GM19099 (cell line): Measurements from ENCODE around the gene CACNA1I.

Source experiments
- POLR2A ChIP-seq: IDR thresholded peaks from 3 replicates; pipeline ENCODE4 v1.6.1; 2011; ENCODE audit warnings: low read depth; ENCODE audit not compliant: insufficient read length; ENCODE audit errors: extremely low read depth

The CACNA1I gene

DNA sequence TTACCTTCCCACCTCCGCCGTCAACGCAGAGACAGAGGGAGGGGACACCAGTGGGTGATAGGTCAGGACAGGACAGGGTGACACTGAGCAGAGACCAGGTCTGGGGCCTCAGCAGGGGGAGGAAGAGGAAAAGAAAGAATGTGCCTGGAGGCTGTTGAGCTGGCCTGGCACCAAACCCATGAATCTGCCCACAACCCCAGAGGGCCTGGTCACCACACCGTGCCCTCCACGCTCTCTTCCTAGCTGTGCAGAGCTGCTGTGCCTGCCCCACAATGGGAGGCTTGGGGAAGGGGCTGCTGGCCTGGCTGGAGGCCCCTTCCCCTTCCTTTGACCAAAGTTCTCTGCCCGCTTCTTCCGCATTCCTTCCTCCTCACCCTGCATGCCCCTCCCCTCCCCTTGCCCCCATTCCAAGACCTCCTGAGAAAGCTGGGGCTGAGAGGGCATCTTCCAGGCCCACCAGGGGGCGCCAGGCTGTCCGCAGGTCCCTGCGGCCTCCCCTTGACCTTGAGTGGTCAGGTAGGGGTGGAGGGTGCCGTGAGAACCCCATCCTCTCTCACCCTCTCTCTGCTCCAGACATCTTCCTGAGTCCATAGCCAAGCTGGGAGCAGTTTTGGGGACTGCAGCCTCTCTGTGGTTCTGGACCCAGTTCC is 11.0 kb upstream of the CACNA1I start:
- TF ChIP-seq POLR2A: no peak

DNA sequence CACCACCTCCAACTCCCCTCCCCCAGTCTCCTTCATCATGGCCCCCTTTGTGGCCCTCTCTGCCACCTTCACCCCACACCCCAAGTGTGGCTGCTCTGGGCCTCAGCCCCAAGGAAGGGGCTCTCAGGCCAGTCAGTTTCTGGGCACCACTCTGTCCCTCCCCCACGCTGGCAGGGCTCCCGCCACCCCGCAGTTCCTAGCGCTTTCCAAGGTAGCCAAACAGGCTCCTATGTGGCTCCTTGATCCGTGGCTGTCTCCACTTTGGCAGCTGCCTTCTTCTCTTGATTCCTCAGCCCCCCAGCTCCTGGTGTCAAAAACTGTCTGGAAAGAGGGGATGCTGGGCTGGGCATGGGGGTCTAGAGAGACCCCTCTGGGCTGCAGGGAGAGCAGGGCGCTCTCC is 10.4 kb upstream of the CACNA1I start:
- no peak for TF ChIP-seq POLR2A

DNA sequence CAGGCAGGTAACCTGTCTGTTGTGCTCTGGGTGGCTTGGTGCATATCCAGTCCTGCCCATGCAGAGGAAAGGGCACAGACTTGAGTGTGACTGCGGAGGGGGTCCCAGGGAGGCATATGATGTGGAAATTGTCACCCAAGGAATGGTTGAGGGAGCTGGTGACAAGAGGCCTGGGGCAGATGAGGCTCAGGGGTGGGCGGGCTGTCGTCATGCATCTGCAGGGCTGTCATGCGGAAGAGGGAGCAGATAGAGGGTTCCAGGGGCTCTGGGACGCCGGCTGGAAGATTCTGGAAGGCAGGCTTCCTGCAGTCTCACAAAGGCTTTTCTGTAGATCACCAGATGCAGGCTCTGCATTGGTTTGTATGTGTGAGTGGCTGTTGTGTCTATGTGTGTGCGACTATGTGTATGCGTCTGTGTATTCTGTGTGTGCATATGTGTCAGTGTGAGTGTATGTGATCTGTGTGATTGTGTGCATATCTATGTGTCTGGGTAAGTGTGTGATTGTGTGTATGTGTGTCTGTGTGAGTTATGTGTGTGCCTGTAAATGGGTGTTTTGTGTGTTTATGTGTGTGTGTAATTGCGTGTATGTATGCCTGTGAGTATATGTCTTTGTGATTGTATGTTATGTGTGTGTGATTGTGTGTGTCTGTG is 7.6 kb upstream of the CACNA1I start:
- TF ChIP-seq POLR2A: no peak

DNA sequence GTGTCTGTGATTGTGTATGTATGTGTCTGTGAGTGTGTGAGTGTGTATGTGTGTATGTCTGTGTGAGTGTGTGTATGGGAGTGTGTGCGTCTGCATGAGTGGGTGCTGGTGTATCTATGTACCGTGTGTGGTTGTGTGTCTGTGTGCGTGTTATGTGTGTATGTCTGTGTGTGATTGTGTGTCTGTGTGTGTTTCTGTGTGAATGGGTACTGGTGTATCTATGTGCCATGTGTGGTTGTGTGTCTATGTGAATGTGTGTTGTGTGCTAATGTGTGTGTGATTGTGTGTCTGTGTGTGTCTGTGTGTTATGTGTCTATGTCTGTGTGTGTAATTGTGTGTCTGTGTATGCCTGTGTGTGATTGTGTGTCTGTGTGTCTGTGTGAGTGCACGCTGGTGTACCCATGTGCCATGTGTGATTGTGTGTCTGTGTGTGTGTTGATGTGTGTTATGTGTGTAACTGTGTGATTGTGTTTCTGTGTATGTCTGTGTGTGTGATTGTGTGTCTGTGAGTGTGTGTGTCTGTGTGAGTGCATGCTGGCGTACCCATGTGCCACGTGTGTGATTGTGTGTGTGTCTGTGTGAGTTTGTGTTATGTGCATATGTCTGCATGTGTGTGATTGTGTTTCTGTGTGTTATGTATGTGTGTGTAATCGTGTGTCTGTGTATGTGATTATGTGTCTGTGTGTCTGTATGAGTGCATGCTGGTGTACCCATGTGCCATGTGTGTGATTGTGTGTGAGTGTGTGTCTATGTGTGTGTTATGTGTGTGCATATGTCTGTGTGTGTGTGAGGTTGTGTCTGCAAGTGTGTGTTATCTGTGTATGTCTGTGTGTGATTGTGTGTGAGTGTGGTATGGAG is 6.8 kb upstream of the CACNA1I start:
- no peak for TF ChIP-seq POLR2A

DNA sequence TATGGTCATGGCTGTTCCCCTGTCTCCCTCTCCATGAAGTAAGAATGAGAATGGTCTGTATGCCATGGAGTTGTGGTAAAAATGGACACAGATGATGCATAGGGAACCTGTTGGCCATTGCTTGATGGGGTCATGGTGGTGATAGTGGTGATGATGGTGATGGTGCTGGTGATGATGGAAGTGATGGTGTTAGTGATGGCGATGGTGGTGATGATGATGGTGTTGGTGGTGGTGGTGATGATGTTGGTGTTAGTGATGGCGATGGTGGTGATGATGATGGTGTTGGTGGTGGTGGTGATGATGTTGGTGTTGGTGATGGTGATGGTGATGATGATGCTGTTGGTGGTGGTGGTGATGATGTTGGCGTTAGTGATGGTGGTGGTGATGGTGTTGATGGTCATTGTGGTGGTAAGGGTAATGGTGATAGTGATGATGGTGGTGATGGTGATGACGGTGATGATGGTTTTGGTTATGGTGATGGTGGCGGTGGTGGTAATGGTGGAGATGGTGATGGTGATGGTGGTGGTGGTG is 5.1 kb upstream of the CACNA1I start:
- TF ChIP-seq POLR2A: no peak

DNA sequence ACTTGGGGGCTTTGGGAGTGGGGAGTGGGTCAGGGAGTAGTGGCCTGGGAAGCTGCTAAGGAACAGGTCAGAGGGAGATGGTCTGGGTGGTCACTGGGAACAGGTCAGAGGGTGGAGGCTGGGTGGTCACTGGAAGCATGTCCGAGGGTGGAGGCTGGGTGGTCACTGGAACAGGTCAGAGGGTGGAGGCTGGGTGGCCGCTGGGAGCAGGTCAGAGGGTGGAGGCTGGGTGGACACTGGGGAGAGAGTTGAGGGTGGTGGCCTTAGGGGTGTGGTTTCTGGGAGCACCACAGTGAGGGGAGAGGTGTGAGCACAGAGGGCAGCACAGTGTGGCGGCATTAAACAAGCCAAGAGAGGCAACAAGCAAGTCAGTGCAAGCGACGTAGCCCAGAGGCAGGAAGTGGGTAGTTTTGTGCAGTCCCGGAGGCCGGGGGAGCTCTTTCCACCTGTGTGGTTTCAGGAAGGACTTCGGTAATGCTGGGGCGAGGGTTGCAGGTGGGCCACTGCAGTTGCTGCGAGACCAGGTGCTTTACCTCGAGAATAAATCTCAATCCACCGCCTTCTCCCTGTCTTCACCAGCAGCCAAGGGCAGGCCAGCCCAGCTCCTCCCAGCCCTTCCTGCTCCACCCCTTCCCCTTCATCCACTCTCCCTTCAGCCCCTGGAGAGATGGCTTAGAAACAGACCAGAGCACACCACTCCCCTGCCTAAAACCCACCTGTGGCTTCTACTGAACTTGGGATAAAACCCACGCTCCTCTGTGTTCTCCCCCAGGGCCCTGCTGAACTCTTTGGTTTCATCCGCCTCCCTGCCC is 3.2 kb upstream of the CACNA1I start:
- no peak for TF ChIP-seq POLR2A

DNA sequence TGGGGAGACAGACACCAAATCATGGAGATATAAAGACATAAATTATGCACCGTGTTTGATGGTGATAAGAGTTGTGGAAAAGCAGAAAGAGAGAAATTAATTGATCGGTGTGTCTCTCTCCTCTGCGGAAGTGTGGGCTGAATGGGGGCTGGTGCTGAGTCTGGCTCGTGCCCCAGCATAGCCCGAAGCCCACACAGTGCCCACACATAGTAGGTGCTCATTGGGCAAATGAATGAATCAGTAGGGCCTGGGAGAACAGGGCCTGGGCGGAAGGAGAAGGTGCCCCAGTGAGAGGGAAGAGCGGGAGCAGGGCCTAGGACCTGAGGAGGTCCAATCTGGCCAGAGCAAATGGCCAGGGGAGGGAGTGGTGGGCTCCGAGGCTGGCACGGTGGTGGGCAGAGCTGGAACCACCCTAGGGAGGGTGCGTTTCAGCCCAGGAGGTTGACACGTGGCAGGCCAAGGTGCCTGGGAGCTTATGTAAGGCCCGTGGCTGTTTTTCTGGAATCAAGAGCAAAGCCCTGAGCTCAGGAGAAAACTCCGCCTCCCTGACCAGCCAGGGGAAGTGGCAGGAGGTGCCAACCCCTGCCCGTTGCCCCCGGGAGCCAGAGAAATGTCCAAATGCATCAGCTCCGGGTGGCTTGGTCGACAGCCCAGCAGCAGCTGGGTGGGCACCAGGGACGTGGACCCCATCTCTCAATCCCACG is 2.1 kb upstream of the CACNA1I start:
- TF ChIP-seq POLR2A: no peak

DNA sequence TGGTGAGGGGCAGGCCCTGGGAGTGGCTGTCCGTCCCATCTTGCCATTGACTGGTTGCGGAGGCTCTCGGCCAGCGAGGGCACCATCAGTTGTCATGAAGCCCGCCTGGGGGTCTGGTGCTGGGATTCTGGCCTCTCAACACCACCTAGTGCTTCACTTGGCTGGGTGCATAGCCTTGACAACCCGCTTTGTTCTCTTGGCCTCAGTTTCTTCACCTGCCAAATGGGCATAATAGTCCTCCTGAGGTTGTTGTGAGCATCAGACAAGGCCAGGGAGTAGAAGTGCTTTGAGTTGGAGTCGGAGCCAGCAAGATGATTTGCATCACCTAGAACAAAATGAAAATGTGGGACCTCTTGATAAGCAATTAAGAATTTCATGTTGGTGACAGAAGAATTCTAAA is 1.5 kb upstream of the CACNA1I start:
- no peak for TF ChIP-seq POLR2A

DNA sequence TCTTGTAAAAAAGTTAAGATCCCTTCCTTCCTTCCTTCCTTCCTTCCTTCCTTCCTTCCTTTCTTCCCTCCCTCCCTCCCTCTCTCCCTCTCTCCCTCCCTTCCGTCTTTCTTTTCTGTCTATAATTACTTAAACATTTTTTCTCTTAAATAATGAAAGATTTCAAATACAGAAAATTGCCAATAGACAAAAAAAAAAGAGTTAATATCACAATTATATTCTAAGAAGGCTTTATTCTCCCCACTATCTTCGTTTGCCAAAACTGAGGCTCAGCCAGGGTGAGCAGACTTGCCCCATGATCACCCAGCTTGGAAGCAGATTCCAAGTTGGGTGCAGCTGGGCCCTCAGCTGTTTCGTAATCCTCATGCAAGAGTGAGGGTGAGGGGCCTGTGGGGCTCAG is 327 bp upstream of the CACNA1I start:
- TF ChIP-seq POLR2A: no peak

DNA sequence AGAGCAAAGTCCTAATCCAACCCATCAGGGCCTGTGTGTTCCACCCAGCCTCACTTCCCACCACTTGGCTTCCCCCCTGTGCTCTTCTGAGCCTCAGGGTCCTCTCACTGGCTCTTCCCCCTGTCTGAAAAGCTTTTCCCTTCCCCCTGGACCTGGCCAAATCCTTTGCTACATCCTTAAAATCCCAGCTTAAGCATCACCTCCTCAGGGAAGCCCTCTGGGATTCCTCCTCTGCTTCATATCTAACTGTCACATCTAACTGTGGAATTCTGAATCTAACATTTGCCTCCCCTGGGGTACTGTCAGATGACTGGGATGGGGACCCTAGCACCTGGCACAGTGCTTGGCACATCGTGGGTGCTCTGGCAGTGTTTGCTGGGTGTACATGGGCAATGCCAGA is 985 bp downstream of the CACNA1I start:
- no peak for TF ChIP-seq POLR2A

DNA sequence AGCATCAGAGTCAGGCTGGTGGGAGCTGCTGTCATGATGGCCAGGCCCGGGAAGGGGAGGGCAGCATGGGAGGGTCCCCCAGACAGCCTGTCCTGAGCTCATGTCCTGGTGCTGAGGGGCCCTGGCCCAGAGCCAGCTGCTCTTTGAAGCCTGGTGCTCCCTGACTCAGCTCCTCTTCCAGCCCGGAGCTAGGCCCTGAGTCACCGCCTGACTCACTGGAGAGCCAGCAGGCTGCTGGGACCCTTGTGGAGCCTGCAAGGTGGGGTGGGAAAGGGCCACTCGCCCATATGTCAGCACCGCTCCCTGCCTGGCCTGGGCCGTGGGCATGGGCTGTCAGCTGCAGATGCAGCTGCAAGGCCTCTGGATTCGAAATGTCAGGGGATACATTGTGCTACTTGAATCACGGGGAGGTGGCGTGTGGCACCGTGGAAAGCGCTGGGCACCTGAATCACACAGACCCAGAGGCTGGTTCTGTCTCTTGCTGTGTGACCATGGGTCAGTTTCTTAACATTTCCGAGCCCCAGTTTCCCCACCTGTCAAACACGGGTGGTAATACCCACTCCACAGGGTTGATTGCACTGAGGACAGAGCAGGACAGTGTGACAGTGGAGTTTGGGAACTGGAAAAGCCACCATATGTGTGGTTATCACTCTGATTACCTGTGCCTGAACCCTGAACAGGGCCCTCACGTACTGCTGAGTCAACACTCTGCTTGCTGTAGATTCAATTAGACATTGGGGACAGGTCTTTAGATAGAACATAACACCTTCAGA is 4.4 kb downstream of the CACNA1I start:
- TF ChIP-seq POLR2A: no peak

DNA sequence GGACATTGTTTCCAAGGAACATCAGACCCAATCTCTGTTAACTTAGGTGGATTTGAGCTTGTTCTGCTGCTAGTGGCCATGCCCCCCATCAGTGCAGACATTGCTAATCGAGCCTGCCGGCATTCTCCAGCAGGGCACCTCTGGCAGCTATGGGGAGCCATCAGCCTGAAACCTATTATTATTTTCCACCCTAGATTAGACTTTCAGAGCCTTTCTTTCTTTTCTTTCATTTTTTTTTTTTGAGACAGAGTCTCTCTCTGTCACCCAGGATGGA is 4.9 kb downstream of the CACNA1I start:
- no peak for TF ChIP-seq POLR2A

DNA sequence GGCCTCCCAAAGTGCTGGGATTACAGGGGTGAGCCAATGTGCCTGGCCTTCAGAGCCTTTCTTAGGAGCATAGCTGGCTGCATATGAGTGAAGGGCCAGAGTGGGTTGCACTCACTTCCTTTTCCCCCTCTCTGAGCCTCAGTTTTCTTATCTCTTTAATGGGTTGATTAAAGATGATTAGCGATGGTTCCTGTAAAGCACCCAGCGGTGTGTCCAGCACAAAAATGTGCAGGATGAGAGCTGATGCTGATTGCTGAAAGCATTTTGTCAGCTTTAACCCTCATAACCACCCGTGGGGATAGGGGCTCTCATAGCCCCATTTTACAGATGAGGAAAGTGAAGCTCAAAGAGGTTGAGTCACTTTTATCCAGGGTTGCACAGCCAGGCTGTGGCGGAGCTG is 5.5 kb downstream of the CACNA1I start:
- TF ChIP-seq POLR2A: no peak

DNA sequence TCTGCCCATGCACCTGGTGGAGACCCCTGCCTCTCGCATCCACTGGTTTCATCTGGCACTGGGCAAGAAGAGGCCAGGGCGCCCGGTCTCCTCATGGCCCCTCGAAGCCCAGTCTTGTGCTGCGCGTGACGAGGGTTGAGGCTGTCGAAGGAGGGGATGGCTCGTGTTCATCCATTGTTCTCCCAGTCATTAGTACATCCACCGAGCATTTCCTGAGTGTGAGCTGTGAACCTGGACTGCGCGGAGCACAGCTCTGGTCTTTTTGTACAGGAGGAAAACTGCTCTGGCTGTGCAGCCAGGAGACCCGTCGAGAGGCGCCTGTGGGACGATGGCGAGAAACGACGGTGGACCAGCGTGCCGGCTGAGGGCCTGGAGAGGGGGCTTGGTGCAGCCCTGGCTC is 6.8 kb downstream of the CACNA1I start:
- TF ChIP-seq POLR2A: no peak
